ENCODE measurements around the gene ZBTB46. TPM values are rescaled to one million over a fixed set of nuclear protein-coding genes. Genes with fewer than 3 reads are reported as not detected.

ZBTB46 gene
- total RNA-seq, 4 donors from 2014 or later: 11.1 to 65.3 (median 17.8) TPM

GRCh38 chr20:63822276-63822696 lies 8.8 kb downstream of the ZBTB46 start:
- ATAC-seq (ENCODE audit: low FRiP score): no peak

GRCh38 chr20:63821811-63822210 lies 9.3 kb downstream of the ZBTB46 start:
- TF ChIP-seq CTCF (IDR thresholded peaks at IDR 0.05): no peak
- no peak for ATAC-seq (ENCODE audit: low FRiP score)
- DNase-seq (ENCODE audit: low spot score): no peak

More at GRCh38 chr20:63822276-63822696, 8.8 kb downstream of the ZBTB46 start:
- no peak for TF ChIP-seq CTCF (IDR thresholded peaks at IDR 0.05)
- no peak for DNase-seq (ENCODE audit: low spot score)

DNA sequence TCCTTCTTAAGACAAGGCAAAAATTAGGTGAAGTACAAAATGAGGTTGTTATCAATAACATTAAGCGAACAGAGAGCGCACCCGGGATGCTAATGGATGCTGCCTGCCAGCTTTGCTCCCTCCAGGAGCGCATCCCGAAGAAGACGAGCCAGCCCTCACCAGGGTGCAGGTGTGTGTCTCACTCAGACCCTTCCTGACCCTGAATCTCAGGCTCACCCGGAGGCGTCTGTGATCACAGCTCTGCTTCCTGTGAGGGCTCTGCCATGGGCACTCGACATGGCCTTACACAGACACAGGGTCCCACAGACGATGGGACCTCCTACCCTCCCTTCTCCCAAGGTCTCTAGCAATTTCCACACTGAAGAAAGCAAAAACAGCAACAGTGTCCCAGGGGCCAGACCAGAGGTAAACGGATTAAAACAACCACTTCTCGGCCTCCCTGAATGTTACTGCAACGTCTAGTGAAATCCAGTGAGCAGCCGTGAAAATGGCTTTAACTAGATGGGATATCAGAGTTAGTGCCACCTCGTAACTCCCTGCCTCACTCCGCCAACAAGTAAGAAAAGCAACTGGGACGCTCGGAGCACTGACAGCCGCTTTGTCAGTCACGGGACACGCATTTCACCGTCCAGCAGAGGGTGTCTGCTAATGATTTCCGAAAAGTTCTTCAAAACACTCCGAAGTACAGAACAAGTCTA lies 11.7 kb downstream of the ZBTB46 start:
- DNase-seq (ENCODE audit: low spot score) (no peak), ATAC-seq (ENCODE audit: low FRiP score) (no peak)
- no peak for TF ChIP-seq CTCF (IDR thresholded peaks at IDR 0.05)

DNA sequence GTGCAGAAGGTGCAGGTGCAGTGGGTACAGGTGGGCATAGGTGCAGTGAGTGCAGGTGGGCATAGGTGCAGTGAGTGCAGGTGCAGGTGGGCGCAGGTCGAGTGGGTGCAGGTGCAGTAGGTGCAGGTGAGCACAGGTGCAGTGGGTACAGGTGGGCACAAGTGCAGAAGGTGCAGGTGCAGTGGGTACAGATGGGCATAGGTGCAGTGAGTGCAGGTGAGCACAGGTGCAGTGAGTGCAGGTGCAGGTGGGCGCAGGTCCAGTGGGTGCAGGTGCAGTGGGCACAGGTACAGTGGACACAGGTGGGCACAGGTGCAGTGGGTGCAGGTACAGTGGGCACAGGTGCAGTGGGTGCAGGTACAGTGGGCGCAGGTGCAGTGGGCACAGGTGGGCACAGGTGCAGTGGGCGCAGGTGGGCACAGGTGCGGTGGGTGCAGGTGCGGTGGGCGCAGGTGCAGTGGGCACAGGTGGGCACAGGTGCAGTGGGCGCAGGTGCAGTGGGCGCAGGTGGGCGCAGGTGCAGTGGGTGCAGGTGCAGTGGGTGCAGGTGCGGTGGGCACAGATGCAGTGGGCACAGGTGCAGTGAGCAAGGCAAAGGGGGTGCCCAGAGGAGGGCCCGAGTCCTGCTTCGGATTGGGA lies 15.3 kb downstream of the ZBTB46 start:
- no peak for TF ChIP-seq CTCF (IDR thresholded peaks at IDR 0.05)
- ATAC-seq (ENCODE audit: low FRiP score) (no peak), DNase-seq (ENCODE audit: low spot score) (no peak)

DNA sequence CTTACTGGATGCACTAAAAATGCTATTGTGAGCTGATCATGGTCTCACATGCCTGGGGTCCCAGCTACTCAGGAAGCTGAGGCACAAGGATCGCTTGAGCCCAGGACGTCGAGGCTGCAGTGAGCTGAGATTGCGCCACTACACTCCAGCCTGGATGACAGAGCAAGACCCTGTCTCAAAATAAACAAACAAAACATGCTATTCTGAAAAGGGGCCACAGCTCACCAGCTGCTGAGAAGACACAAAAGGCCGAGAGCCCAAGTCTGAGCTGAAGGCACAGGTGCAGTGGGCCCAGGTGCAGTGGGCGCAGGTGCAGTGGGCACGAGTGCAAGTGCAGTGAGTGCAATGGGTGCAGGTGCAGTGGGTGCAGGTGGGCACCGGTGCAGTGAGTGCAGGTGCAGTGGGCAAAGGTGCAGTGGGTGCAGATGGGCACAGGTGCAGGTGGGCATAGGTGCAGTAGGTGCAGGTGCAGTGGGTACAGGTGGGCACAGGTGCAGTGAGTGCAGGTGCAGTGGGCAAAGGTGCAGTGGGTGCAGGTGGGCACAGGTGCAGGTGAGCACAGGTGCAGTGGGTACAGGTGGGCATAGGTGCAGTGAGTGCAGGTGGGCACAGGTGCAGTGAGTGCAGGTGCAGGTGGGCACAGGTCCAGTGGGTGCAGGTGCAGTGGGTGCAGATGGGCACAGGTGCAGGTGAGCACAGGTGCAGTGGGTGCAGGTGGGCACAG lies 16.0 kb downstream of the ZBTB46 start:
- no peak for TF ChIP-seq CTCF (IDR thresholded peaks at IDR 0.05)
- no peak for ATAC-seq (ENCODE audit: low FRiP score)
- DNase-seq (ENCODE audit: low spot score): no peak

- no peak for TF ChIP-seq CTCF (IDR thresholded peaks at IDR 0.05)
- DNase-seq (ENCODE audit: low spot score) (no peak), ATAC-seq (ENCODE audit: low FRiP score) (no peak)
Measured at GRCh38 chr20:63811491-63811875, 19.6 kb downstream of the ZBTB46 start.
